K562 (cell line): ENCODE measurements around the gene NR2F2. TPM values are rescaled to one million over a fixed set of nuclear protein-coding genes. Genes with fewer than 3 reads are reported as not detected.

ENCODE experiments used
- ATAC-seq: fragments of 200-7000 bp; cut with Tn5 transposase; 3 replicates; pipeline ENCODE4 v1.9.1; 2020; ENCODE audit warnings: moderate library complexity
- BruUV-seq: library from RNA; stranded (reverse); fragments of 400-500 nt; replicated peaks from 2 replicates; lab custom pipeline; 2021; lab: Mats Ljungman, UMichigan
- CTCF ChIA-PET: fragments of 300-600 bp; formaldehyde crosslinking; extraction: SDS; loops from one replicate; lab custom pipeline; 2021; ENCODE audit warnings: low intra/inter-chr PET ratio; lab: Yijun Ruan, JAX
- POLR2A ChIA-PET: fragments of 300-600, 350-650 bp; sonication (Branson Sonifier 250); formaldehyde crosslinking; extraction: SDS; loops from one replicate; lab custom pipeline; 2021; ENCODE audit warnings: antibody characterized with exemption, inconsistent platforms; lab: Yijun Ruan, JAX
- DNase-seq, 4 experiments: peaks; one replicate each; pipeline versions ENCODE4 v3.0.0 to v3.0.0-alpha.2; 2011 to 2018; ENCODE audit warnings: low spot score in 3 of 4, mixed read lengths in 3 of 4; ENCODE audit errors: extremely low read depth in 1 of 4
- FAIRE-seq: peaks from 2 replicates; lab custom pipeline; 2011; peaks lifted over from hg19 to GRCh38; lab: Jason Lieb, UNC
- H2AFZ ChIP-seq: 2 replicates; pipeline ENCODE4 v1.6.0; 2011; ENCODE audit warnings: low read depth, low read length, control low read depth, inconsistent platforms
- H3K27ac ChIP-seq: fragments of 200-600 bp; 3 replicates; pipeline ENCODE4 v1.8.0; 2011; ENCODE audit warnings: low read depth, mild to moderate bottlenecking, control low read depth, inconsistent platforms, low read length, moderate library complexity, mixed read lengths; ENCODE audit errors: extremely low read depth
- H3K27me3 ChIP-seq, 2 experiments: fragments of 300-600 bp in 1 of 2; 2 replicates in 1 of 2; 3 replicates in 1 of 2; pipeline versions ENCODE4 v1.6.0 to v1.8.0; 2011; ENCODE audit warnings: inconsistent platforms in 2 of 2, low read length in 2 of 2, mild to moderate bottlenecking in 1 of 2, mixed read lengths in 1 of 2, moderate library complexity in 1 of 2; ENCODE audit not compliant: control insufficient read depth in 2 of 2, insufficient read depth in 2 of 2
- H3K36me3 ChIP-seq: fragments of 300-600 bp; 3 replicates; pipeline ENCODE4 v1.8.0; 2011; ENCODE audit warnings: mild to moderate bottlenecking, low read length, inconsistent platforms; ENCODE audit not compliant: control insufficient read depth, insufficient read depth
- H3K4me1 ChIP-seq, 2 experiments: fragments of 200-600 bp in 1 of 2; replicated peaks in 1 of 2; 2 replicates in 1 of 2; 3 replicates in 1 of 2; pipeline versions ENCODE4 v1.5.1 to v1.8.0; 2011; ENCODE audit warnings: inconsistent platforms in 2 of 2, low read length in 2 of 2, mild to moderate bottlenecking in 1 of 2, mixed read lengths in 1 of 2, moderate library complexity in 1 of 2; ENCODE audit not compliant: control insufficient read depth in 2 of 2, insufficient read depth in 2 of 2
- H3K4me2 ChIP-seq: 2 replicates; pipeline ENCODE4 v1.6.1; 2011; ENCODE audit warnings: low read length, control low read depth, inconsistent platforms, mixed read lengths; ENCODE audit not compliant: insufficient read depth
- H3K4me3 ChIP-seq: fragments of 200-600 bp; sonication (generic), shearing (Covaris generic); 2 replicates; pipeline ENCODE4 v1.5.1; 2016; ENCODE audit warnings: control low read depth, inconsistent platforms
- H3K79me2 ChIP-seq: fragments of 200-600 bp; 3 replicates; pipeline ENCODE4 v1.8.0; 2011; ENCODE audit warnings: low read length, inconsistent platforms; ENCODE audit not compliant: control insufficient read depth, insufficient read depth
- H3K9ac ChIP-seq, 2 experiments: 2 replicates each; pipeline versions ENCODE4 v1.6.0 to v1.6.1; 2011; ENCODE audit warnings: low read depth in 2 of 2, low read length in 2 of 2, control low read depth in 1 of 2, inconsistent platforms in 1 of 2, mild to moderate bottlenecking in 1 of 2, mixed read lengths in 1 of 2; ENCODE audit not compliant: insufficient read depth in 1 of 2
- H3K9me1 ChIP-seq: one replicate; pipeline ENCODE4 v1.6.0; 2011; ENCODE audit warnings: inconsistent platforms, mild to moderate bottlenecking, low read length, moderate library complexity; ENCODE audit not compliant: control insufficient read depth, insufficient read depth
- H3K9me3 ChIP-seq: replicated peaks from 2 replicates; pipeline ENCODE4 v1.5.1; 2011; ENCODE audit warnings: low read depth, low read length, inconsistent platforms; ENCODE audit not compliant: control insufficient read depth, insufficient read depth
- H4K20me1 ChIP-seq: replicated peaks from 2 replicates; pipeline ENCODE4 v1.6.1; 2011; ENCODE audit warnings: low read length, inconsistent platforms, mixed read lengths; ENCODE audit not compliant: control insufficient read depth, insufficient read depth
- ARID4B ChIP-seq: sonication (generic); formaldehyde crosslinking; IDR thresholded peaks from 2 replicates; pipeline ENCODE4 v1.8.0; 2022; ENCODE audit warnings: mild to moderate bottlenecking, missing genetic modification reagents
- CBX3 ChIP-seq, 2 experiments: IDR thresholded peaks; 1 replicate in 1 of 2; 2 replicates in 1 of 2; pipeline ENCODE4 v1.6.1; 2012; ENCODE audit warnings: inconsistent platforms in 2 of 2, low read length in 2 of 2, borderline replicate concordance in 1 of 2, control low read depth in 1 of 2
- COPS2 ChIP-seq: fragments of 450-650 bp; conservative IDR thresholded peaks from 2 replicates; pipeline ENCODE4 v1.6.1; 2016; ENCODE audit warnings: mild to moderate bottlenecking, moderate library complexity
- CTBP1 ChIP-seq: fragments of 450-650 bp; IDR thresholded peaks from 2 replicates; pipeline ENCODE4 v1.6.1; 2016; ENCODE audit warnings: borderline replicate concordance
- TEAD4 ChIP-seq, 2 experiments: sonication (generic) in 1 of 2; formaldehyde crosslinking in 1 of 2; IDR thresholded peaks; 2 replicates each; pipeline versions ENCODE4 v1.6.1 to v1.8.0; 2012 to 2022; ENCODE audit warnings: borderline replicate concordance in 1 of 2, inconsistent platforms in 1 of 2, low read length in 1 of 2, mild to moderate bottlenecking in 1 of 2, missing genetic modification reagents in 1 of 2
- THAP12 ChIP-seq: fragments of 250-450 bp; sonication (Bioruptor Pico); IDR thresholded peaks from 2 replicates; pipeline ENCODE4 v1.9.0; 2021; ENCODE audit warnings: mild to moderate bottlenecking, inconsistent platforms
- U2AF2 ChIP-seq: fragments of 200-400 bp; formaldehyde crosslinking; optimal IDR thresholded peaks from 2 replicates; pipeline ENCODE3; 2017; ENCODE audit warnings: low read depth, mild to moderate bottlenecking, low read length
- WGBS: fragments of 100-300 bp; shearing (Covaris generic); methylation state at CpG from one replicate; pipeline ENCODE4 v1.1.6; 2016; ENCODE audit warnings: low coverage, mixed read lengths; ENCODE audit not compliant: insufficient coverage; ENCODE audit errors: missing lambda C conversion rate; 5-methylcytosine and 5-hydroxymethylcytosine counted together
- in situ Hi-C: fragments of 300-500 bp; cut with MboI; formaldehyde crosslinking; loops from 4 replicates; pipeline ENCODE4 v1.15.0; 2018; ENCODE audit warnings: inconsistent platforms, mixed read lengths
- intact Hi-C: fragments of 100-400 bp; cut with micrococcal nuclease; formaldehyde crosslinking; loops from 2 replicates; pipeline ENCODE4 v1.14.2; 2022
- polyA plus RNA-seq, 8 experiments: library from polyadenylated mRNA; depleted of rRNA in 4 of 8; stranded (reverse) in 5 of 8; unstranded in 3 of 8; fragments of >200 nt; fragmentation: Nextera tagmentation in 2 of 8; fragmentation: Illumina TruSeq in 1 of 8; extraction: Ambion mirVana in 2 of 8; extraction: Trizol in 1 of 8; gene quantifications; 2 replicates each; pipeline versions ENCODE4 v1.2.1 to v1.2.3, GENCODE V29; 2011 to 2014; ENCODE audit warnings: inconsistent platforms in 1 of 8, missing spikeins in 1 of 8
- total RNA-seq, 7 experiments: library from RNA; depleted of rRNA in 6 of 7; stranded (reverse); fragments of >200 nt in 6 of 7; fragmentation: Illumina TruSeq in 2 of 7; extraction: Trizol in 2 of 7; gene quantifications; 2 replicates each; pipeline versions ENCODE4 v1.2.1 to v1.2.3, GENCODE V29; 2011 to 2021; ENCODE audit warnings: low replicate concordance in 1 of 7
- TF ChIP-seq, protein P1 (sequence below): fragments of 250-450 bp; sonication (Bioruptor Pico); IDR thresholded peaks from 2 replicates; pipeline ENCODE4 v1.8.0; 2022; ENCODE audit warnings: inconsistent platforms
- TF ChIP-seq, protein P2 (sequence below), 2 experiments: fragments of 450-650 bp in 1 of 2; sonication (generic) in 1 of 2; formaldehyde crosslinking in 1 of 2; IDR thresholded peaks in 1 of 2; conservative IDR thresholded peaks in 1 of 2; 2 replicates each; pipeline versions ENCODE4 v1.6.1 to v1.8.1; 2016 to 2023; ENCODE audit warnings: mild to moderate bottlenecking in 2 of 2, moderate library complexity in 2 of 2, inconsistent platforms in 1 of 2, missing genetic modification reagents in 1 of 2

The NR2F2 gene
- total and polyA plus RNA-seq, 9 of the 15 experiments (the other 6 are each of a cell fraction or from before 2014, with no cell fraction given), result 6.0 to 51.8 (median 11.1) TPM

DNA sequence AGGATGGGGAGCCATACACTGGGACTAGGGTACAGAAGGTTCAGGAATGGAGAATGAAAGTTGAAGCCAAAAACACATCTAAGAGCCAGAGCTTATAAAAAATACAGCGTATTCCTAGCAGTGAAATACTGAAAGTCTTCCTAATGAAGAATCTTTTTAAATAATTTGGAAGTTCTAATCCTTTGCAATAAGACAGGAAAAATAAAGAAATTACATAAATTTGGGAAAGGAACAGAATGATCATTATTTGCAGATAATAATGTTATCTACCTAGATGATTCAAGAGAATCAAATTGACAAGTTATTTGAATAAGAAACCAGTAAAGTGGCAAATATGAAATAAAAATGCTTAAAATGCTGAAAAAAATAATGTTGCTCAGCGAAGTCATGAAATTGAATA lies 32.3 kb upstream of the NR2F2 start (continued):
- TF ChIP-seq TEAD4 (IDR thresholded peaks at IDR 0.05; ENCODE audit: low read length), result no peak
- no peak for TF ChIP-seq TEAD4 (CRISPR knock-in tag; IDR thresholded peaks at IDR 0.05; ENCODE audit: borderline replicate concordance)
- TF ChIP-seq, protein P1, sequence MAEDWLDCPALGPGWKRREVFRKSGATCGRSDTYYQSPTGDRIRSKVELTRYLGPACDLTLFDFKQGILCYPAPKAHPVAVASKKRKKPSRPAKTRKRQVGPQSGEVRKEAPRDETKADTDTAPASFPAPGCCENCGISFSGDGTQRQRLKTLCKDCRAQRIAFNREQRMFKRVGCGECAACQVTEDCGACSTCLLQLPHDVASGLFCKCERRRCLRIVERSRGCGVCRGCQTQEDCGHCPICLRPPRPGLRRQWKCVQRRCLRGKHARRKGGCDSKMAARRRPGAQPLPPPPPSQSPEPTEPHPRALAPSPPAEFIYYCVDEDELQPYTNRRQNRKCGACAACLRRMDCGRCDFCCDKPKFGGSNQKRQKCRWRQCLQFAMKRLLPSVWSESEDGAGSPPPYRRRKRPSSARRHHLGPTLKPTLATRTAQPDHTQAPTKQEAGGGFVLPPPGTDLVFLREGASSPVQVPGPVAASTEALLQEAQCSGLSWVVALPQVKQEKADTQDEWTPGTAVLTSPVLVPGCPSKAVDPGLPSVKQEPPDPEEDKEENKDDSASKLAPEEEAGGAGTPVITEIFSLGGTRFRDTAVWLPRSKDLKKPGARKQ, result no peak
- peak in 1 of 2 experiments; percentile 70; a peak in 1 of 3 replicates for TF ChIP-seq CBX3 (IDR thresholded peaks at IDR 0.05; ENCODE audit: borderline replicate concordance in 1 of 2, low read length in 2 of 2)
- no peak for TF ChIP-seq COPS2
- no peak for TF ChIP-seq CTBP1
- TF ChIP-seq, protein P2, sequence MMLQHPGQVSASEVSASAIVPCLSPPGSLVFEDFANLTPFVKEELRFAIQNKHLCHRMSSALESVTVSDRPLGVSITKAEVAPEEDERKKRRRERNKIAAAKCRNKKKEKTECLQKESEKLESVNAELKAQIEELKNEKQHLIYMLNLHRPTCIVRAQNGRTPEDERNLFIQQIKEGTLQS (IDR thresholded peaks at IDR 0.05), result no peak
- TF ChIP-seq, protein P2 (CRISPR knock-in tag; conservative IDR thresholded peaks at IDR 0.05), result no peak
- no peak for TF ChIP-seq U2AF2

- BruUV-seq, result no TSS peak
- WGBS, result 95% methylated on average over 4 of the region's 5 CpGs
- TF ChIP-seq ARID4B (CRISPR knock-in tag), result no peak
- TF ChIP-seq THAP12 (CRISPR knock-in tag), result no peak
Observed at GRCh38 chr15:96300836-96301235, 29.7 kb upstream of the NR2F2 start.

More at GRCh38 chr15:96300836-96301235, 29.7 kb upstream of the NR2F2 start:
- CTCF ChIA-PET, result no interaction called here
- DNase-seq (no peak), FAIRE-seq (no peak), ATAC-seq (no peak)
- Histone ChIP-seq H3K4me3 (no peak overlapping the region), H3K9ac (no peak overlapping the region), H4K20me1 (no peaks in the 10 kb centered on the region), H3K4me2 (no peak overlapping the region), H3K79me2 (no peaks in the 10 kb centered on the region), H3K27ac (no peak overlapping the region), H3K9me3 (peaks cover 4% of the 10 kb centered on the region; the same call in 1 of the 2 replicates), H3K36me3 (no peaks in the 10 kb centered on the region), H3K4me1 (no peaks in the 10 kb centered on the region; a peak in 2 of 5 replicates), H3K27me3 (no peaks in the 10 kb centered on the region), H2AFZ (no peak overlapping the region), H3K9me1 (no peaks in the 10 kb centered on the region)
- in situ Hi-C loops (no loop called here), intact Hi-C loops (no loop called here)
- POLR2A ChIA-PET, result no interaction called here
